Neural progenitor cell (in vitro differentiated cells): ENCODE results near the gene P2RX6.

Source experiments
- EZH2 ChIP-seq: fragments of 200-600 bp; sonication (generic); IDR thresholded peaks from 2 replicates; pipeline ENCODE4 v1.6.1; 2017; ENCODE audit warnings: antibody characterized with exemption, mild to moderate bottlenecking, moderate library complexity
- EZH2phosphoT487 ChIP-seq: fragments of 200-600 bp; sonication (generic); IDR thresholded peaks from 2 replicates; pipeline ENCODE4 v1.6.1; 2017; ENCODE audit warnings: antibody characterized with exemption
- TF ChIP-seq, protein P1 (sequence below): fragments of 200-600 bp; sonication (generic); IDR thresholded peaks from 2 replicates; pipeline ENCODE4 v1.5.1; 2017; ENCODE audit warnings: antibody characterized with exemption, mild to moderate bottlenecking

DNA sequence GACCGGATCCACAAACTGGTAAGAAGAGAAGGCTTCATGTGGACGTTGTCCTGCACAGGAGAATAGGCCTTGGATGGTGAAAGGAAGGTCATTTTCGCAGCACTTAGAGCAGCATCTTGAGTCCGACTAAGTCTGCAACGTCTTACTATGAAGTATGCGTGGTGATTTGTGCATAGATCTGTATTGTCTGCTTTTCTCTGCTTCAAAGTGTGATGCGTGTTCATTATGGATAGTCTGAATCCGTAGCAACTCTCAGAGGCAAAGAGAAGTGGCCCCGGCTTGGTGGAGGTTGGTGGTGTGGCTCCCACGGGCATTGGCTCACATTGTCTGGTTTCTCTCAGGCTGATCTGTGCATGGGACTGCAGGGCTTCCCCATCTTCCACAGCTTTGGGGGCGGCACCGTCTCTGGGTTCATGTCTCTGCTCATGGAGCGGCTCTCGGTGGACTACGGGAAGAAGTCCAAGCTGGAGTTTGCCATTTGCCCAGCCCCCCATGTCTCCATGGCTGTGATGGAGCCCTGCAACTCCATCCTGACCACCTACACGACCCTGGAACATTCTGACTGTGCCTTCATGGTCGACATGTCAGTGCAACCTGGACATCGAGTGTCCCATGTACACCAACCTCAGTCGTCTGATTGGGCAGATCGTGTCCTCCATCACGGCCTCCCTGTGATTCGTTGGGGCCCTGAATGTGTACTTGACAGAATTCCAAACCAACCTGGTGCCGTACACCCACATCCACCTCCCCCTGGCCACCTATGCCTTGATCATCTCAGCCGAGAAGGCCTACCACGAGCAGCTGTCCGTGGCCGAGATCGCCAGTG, 52.3 kb downstream of the P2RX6 start:
- TF ChIP-seq, protein P1, sequence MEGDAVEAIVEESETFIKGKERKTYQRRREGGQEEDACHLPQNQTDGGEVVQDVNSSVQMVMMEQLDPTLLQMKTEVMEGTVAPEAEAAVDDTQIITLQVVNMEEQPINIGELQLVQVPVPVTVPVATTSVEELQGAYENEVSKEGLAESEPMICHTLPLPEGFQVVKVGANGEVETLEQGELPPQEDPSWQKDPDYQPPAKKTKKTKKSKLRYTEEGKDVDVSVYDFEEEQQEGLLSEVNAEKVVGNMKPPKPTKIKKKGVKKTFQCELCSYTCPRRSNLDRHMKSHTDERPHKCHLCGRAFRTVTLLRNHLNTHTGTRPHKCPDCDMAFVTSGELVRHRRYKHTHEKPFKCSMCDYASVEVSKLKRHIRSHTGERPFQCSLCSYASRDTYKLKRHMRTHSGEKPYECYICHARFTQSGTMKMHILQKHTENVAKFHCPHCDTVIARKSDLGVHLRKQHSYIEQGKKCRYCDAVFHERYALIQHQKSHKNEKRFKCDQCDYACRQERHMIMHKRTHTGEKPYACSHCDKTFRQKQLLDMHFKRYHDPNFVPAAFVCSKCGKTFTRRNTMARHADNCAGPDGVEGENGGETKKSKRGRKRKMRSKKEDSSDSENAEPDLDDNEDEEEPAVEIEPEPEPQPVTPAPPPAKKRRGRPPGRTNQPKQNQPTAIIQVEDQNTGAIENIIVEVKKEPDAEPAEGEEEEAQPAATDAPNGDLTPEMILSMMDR: no peak
- TF ChIP-seq EZH2 (no peak), EZH2phosphoT487 (no peak)
